ENCODE data around the gene CD47.

Gene CD47

GRCh38 chr3:108054935-108055334 is 35.9 kb downstream of the CD47 start:
- no peaks in the 10 kb centered on the region for H4K20me1 ChIP-seq (ENCODE audit: insufficient read depth, low read length, poor library complexity, severe bottlenecking)
- no peaks in the 10 kb centered on the region for H3K27me3 ChIP-seq (ENCODE audit: insufficient read depth, low read length, poor library complexity, severe bottlenecking)
- no peaks in the 10 kb centered on the region for H3K9me3 ChIP-seq (ENCODE audit: insufficient read depth, low read depth, low read length)
- TF ChIP-seq EZH2phosphoT487 (IDR thresholded peaks at IDR 0.05; ENCODE audit: borderline replicate concordance): no peak
- TF ChIP-seq CTCF (conservative IDR thresholded peaks at IDR 0.05; ENCODE audit: low read length): no peak
- H3K4me3 ChIP-seq (ENCODE audit: low read length, poor library complexity, severe bottlenecking): no peak overlapping the region
- H3K4me1 ChIP-seq (ENCODE audit: insufficient read depth, low read length, poor library complexity, severe bottlenecking): no peaks in the 10 kb centered on the region
- peaks cover 32% of the 10 kb centered on the region; the same call in 1 of the 2 replicates for H3K79me2 ChIP-seq (ENCODE audit: insufficient read depth, low read length)
- no peak overlapping the region for H3K4me2 ChIP-seq (ENCODE audit: low read depth, low read length, poor library complexity, severe bottlenecking)
- no peaks in the 10 kb centered on the region; the same call in 1 of the 2 replicates for H3F3A ChIP-seq (ENCODE audit: low read depth)
- peaks cover 93% of the 10 kb centered on the region for H3K36me3 ChIP-seq (ENCODE audit: insufficient read depth, low read length)
- H2AFZ ChIP-seq (ENCODE audit: low read length): no peak overlapping the region
- no peaks in the 10 kb centered on the region for H3K9me2 ChIP-seq (replicated peaks; ENCODE audit: low read depth, low read length)
- no peak overlapping the region for H3K9ac ChIP-seq (ENCODE audit: low read depth, low read length, poor library complexity, severe bottlenecking)

GRCh38 chr3:108053483-108053882 is 37.3 kb downstream of the CD47 start:
- Histone ChIP-seq H3K79me2 (ENCODE audit: insufficient read depth, low read length) (peaks cover 25% of the 10 kb centered on the region; the same call in 1 of the 2 replicates), H3K9me2 (replicated peaks; ENCODE audit: low read depth, low read length) (no peaks in the 10 kb centered on the region), H3K9ac (ENCODE audit: low read depth, low read length, poor library complexity, severe bottlenecking) (no peak overlapping the region), H3K4me2 (ENCODE audit: low read depth, low read length, poor library complexity, severe bottlenecking) (no peak overlapping the region), H3K4me3 (ENCODE audit: low read length, poor library complexity, severe bottlenecking) (no peak overlapping the region), H3K9me3 (ENCODE audit: insufficient read depth, low read depth, low read length) (no peaks in the 10 kb centered on the region), H3K4me1 (ENCODE audit: insufficient read depth, low read length, poor library complexity, severe bottlenecking) (no peaks in the 10 kb centered on the region), H3F3A (ENCODE audit: low read depth) (no peaks in the 10 kb centered on the region; the same call in 1 of the 2 replicates), H3K27me3 (ENCODE audit: insufficient read depth, low read length, poor library complexity, severe bottlenecking) (no peaks in the 10 kb centered on the region), H2AFZ (ENCODE audit: low read length) (no peak overlapping the region), H4K20me1 (ENCODE audit: insufficient read depth, low read length, poor library complexity, severe bottlenecking) (no peaks in the 10 kb centered on the region), H3K36me3 (ENCODE audit: insufficient read depth, low read length) (peaks cover 92% of the 10 kb centered on the region)
- TF ChIP-seq EZH2phosphoT487 (IDR thresholded peaks at IDR 0.05; ENCODE audit: borderline replicate concordance) (no peak), CTCF (conservative IDR thresholded peaks at IDR 0.05; ENCODE audit: low read length) (no peak)

GRCh38 chr3:108053067-108053466 is 37.8 kb downstream of the CD47 start:
- H4K20me1 ChIP-seq (ENCODE audit: insufficient read depth, low read length, poor library complexity, severe bottlenecking): no peaks in the 10 kb centered on the region
- H3K9me2 ChIP-seq (replicated peaks; ENCODE audit: low read depth, low read length): no peaks in the 10 kb centered on the region
- no peaks in the 10 kb centered on the region; the same call in 1 of the 2 replicates for H3F3A ChIP-seq (ENCODE audit: low read depth)
- TF ChIP-seq CTCF (conservative IDR thresholded peaks at IDR 0.05; ENCODE audit: low read length) (no peak), EZH2phosphoT487 (IDR thresholded peaks at IDR 0.05; ENCODE audit: borderline replicate concordance) (no peak)
- H3K9me3 ChIP-seq (ENCODE audit: insufficient read depth, low read depth, low read length): no peaks in the 10 kb centered on the region
- H3K79me2 ChIP-seq (ENCODE audit: insufficient read depth, low read length): peaks cover 20% of the 10 kb centered on the region; the same call in 1 of the 2 replicates
- H3K9ac ChIP-seq (ENCODE audit: low read depth, low read length, poor library complexity, severe bottlenecking): no peak overlapping the region
- no peak overlapping the region for H2AFZ ChIP-seq (ENCODE audit: low read length)
- no peaks in the 10 kb centered on the region for H3K27me3 ChIP-seq (ENCODE audit: insufficient read depth, low read length, poor library complexity, severe bottlenecking)
- H3K4me1 ChIP-seq (ENCODE audit: insufficient read depth, low read length, poor library complexity, severe bottlenecking): no peaks in the 10 kb centered on the region
- H3K4me2 ChIP-seq (ENCODE audit: low read depth, low read length, poor library complexity, severe bottlenecking): no peak overlapping the region
- no peak overlapping the region for H3K4me3 ChIP-seq (ENCODE audit: low read length, poor library complexity, severe bottlenecking)
- peaks cover 90% of the 10 kb centered on the region for H3K36me3 ChIP-seq (ENCODE audit: insufficient read depth, low read length)

Data from Loucy (cell line).